CD4-positive, alpha-beta T cell treated with Interleukin-4 for 4 hours (primary cell): ENCODE measurements around the gene LRRN2.
A peak's percentile ranks its signal among the peaks of the same experiment; 100 is the strongest.

Experiments used
- DNase-seq: peaks from one replicate; pipeline ENCODE4 v3.0.0-alpha.2; 2020

The LRRN2 gene

DNA sequence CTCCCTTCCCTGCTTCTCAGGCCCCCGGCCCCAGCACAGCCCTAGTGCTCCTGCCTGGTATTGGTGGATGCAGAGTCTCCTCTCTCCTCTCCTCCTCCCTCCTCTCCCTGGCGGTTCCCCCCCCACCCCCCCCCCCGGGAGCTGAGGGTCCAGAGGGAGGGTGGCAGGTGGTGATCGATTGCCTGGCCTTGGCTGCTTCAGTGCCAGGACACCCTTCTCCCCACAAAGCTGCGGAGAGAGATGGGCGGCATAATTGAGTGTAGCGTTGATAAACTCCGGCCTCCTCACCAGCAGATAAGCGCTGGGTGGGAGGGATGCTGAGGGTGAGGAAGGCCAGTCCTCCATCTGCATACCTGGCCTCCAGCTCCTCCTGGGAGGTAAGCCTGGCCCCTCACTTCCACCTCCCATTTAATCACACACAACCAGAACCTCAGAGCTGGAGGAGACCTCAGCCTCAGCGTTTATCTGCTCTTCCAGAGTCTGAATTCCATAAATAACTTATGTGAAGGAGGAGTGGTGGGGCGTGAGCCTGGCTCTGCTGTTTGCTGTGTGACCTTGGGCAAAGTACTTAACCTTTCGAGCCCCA, 60.8 kb downstream of the LRRN2 start:
- DNase-seq: no peak

DNA sequence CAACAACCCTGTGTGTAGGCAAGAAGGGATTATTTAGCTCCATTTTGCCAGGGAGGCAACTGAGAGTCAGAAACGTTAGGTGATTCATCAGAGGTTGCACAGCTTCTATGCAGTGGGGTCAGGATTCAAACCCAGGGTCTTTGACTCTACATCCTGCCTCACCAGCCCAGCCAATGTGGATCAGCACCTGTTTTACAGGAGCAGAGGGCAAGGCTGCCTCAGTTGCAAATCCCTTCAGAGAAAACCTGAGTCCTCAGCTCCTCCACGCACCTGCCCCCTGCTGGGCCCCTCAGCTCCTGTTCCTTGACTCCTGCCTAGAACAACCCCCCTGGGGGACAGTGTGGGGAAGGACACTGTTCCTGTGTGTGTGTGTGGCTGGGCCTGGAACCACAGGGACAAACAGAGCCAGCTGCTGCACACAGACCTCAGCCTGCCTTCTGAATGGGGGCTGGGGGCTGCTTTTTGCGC, 61.6 kb downstream of the LRRN2 start:
- DNase-seq: peak; percentile 6

DNA sequence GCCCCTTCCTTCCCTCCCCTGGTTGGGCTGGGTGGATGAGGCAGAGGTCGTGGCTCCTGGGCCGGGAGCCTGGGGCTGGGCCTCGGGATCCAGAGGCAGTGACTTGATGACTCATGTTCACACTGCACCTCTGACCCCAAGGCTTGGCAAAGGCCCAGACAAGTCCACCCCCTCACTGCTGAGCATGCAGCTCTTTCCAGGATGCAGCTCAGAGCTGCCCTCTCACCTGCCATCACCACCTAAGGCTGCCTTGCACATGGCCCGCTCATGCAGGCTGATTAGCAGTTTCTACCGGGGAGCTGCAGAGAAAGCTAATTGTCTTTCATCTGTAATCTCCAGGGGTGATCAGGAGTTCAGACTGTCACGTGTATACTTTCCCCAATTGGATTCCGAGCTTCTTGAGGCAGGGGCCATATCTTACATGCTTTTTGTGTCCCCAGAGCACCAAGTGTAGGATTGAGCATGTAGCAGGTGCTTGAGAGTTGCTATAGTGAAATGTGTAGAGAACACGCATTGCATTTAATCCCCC, 62.1 kb downstream of the LRRN2 start:
- DNase-seq: no peak

DNA sequence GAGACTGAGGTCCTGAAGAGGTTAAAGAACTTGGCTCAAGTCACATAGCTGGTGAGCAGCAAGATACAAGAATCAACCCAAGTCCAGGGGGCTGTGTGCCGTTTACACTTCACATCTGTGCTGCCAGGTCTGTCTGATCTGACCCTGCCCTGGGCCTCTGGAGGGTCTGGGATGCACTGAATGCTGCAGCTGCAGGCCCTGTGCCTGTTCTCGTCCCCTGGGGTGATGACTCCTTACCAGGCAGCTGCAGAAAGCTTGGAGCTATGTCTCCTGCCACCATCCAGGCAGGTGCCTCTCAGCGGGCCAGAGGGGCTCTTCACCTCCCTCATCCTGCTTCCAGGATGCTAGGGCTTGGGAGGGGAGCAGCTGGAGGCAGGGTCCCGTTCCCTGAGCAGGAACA, 63.5 kb downstream of the LRRN2 start:
- no peak for DNase-seq

DNA sequence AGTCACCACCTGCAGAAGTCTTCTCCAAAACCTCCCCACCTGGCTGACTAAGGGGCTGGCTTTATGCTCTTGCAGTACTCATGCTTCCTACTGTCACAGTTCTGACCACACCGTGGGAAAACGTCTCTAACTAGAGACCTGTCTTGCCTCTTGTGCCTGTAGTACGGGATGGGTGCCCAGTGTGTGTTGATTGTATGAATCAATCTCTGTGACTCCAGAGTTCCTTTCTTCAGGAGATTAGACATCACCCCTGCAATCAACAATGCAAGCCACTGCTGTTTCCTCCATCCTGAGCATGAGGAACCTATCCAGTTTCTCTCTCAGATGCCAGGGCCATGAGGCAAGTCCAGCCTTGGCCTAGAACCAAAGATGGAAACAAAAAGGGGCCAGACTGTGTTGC, 64.1 kb downstream of the LRRN2 start:
- no peak for DNase-seq

DNA sequence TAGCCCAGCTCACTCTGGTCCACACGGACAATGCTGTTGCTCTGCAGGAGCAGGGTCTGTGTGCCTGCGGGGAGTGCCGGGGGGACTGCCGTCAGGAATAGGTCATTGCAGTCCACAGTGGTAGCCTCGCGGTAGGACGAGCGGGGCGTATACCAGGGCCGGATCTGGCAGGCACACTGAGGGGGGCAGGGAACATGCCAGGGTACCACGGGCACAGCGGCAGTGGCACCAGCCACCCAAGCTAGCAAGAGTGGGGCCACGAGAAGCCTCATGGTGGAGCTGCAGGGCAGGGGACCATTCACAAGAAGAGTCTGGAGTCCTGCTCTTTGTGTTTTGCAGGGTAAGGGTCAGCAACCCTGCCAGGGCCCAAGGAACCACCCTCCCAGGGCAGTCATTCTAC, 65.8 kb downstream of the LRRN2 start:
- no peak for DNase-seq

DNA sequence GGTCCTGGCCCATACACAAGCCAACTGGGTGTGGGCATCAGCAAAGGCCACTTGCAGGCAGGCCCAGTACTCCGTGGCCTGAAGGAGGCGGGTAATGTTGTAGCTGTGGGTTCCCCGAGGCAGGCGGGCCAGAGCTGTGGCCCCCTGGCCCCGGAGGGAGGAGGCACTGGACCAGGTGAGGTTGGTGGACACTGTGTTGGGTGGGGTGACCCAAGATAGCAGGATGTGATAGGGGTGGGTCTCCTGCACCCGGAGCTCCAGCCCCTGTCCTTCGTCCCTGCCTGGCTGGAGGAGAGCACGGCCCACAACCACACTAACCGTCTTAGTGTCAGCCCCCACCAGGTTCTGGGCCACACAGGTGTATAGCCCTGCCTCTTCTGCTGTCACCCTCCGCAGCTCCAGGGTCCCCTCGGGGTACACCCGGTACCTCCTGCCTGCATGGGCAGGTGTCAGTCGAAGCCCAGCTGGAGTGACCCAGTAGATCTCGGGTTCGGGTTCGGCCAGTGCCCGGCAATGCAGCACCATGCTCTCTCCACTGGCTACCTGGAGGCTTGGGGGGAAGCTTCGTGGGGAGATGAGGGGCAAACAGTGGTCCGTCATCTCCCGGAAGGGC, 67.3 kb downstream of the LRRN2 start:
- no peak for DNase-seq

DNA sequence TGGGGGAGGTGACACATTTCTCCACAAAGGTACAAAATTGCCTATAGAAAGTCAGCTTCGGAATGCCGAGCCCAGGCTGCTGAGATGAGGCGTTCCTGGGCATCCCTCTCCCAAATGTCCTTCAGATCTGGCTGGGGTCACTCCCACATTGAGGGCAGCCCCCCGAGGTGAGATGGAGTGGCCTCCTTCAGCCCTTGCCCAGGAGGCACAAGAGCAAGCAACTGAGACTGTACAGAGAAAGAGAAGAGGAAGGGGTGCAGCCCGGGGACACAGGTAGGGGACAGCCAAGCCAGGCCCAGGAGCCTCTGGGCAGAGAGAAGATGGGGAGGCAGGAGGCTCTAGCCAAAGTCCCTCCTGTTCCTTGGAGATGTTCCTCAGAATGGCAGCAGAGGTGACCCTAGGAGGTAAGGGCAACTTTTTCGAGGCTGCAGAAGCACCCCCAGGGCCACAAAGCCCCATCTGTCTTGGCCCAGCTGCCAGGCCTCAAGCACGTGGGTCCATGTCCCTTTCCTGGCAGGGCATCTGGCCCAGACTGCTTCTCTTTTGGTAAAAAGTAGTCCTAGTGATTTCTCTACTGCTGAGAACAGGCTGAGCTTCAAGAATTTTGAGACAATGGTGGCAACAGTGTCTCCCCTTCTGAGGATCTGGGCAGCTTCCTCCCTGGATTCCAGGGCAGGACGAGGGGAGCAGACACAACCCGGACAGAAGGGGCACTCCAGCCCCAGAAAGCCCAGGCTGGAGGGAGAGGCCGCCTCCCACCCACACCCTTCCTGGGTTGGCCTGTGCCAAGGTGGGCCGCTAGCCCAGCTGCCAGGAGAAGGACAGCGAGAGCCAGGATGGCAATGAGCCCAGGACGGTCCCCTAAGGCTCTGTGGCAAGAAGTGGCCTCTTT, 68.0 kb downstream of the LRRN2 start:
- no peak for DNase-seq

DNA sequence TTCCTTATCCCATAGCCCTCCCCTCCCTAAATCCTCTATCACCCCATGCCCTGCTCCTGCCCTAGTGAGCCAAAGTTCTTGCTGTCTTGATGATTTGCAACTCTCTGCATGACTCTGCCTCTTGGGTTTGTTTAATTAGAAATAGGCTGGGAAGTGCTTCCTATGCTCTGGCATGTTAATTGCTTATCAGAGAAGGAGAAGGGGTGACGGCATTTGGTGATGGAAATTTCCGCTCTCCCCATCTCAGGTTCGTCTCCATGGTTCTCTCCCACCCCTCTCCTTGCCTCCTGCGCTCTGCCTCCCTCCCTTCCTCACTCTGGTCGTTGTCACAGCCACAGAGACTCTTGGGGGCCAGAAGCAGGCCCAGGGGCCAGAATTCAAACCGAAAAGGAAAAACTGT, 68.9 kb downstream of the LRRN2 start:
- DNase-seq: no peak

DNA sequence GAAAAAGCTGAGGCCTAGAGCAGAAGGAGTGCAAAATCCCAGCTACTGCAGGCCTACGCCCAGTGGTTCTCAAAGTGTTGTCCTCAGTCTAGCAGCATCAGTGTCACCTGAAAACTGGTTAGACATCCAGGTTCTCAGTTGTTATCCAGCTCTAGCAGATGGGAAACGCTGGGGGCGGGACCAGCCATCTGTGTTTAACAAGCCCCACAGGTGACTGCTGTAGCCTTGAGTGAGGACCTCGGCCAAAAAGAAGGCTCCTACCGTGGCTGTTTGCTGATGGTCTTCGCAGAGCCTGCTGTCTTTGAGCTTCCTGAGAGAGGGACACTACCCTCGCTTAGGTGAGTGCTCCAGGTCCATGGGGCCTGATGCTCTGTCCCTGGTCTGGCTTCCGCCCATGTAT, 69.7 kb downstream of the LRRN2 start:
- DNase-seq: no peak

DNA sequence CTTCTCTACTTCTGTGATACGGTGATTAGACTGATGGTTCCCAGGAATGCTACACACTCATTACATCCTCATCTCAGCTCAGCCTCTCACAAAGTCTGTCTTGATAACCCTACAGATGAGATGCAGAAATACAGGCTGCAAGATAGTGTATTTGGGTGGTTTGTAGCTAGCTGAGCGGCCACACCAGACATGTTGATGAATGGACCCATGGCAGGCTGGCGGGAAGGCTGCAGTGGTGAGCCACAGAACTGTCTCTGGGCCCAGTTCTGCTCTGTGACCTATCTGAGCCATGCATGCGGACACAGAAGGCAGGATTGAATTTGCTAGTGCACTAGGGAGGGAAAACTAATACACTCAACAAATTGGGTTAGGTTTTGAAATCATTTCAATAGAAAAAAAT, 71.9 kb downstream of the LRRN2 start:
- no peak for DNase-seq

DNA sequence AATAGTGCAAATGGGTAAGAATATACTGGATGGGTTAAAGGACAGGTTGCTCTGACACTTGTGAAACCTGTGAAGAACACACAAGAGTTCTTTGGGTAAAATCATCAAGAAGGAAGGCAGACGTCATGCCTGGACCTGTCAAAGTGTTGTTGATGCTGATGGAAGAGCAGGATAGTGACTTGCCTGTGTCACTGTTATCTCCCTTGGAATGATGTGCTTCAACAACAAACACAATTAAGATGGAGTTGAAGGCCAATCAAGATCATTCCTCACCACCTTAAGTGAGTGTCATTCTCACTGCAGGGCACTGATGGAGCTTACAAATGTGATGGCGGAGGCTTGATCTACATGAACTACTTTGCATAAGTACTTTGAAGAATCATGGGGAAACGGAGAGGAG, 73.2 kb downstream of the LRRN2 start:
- DNase-seq: no peak

DNA sequence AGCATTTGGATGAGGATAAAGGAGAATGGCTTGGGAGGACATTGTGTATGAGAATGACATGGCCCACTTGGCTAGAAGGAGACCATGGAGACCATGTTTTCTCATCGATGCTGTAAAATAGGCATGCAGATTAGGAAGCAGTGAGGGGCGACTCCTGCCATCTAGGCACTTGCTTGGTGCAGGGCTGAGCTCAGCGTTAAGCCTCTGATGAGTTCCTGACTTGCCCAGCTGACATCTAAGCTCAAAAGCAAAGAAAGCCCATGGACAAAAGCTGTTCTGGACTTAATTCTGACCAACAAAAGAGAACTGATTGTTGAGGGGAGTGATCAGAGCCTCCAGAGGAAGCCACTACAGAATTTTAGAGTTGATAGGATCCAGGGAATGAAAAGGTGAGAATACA, 74.5 kb downstream of the LRRN2 start:
- DNase-seq: no peak

DNA sequence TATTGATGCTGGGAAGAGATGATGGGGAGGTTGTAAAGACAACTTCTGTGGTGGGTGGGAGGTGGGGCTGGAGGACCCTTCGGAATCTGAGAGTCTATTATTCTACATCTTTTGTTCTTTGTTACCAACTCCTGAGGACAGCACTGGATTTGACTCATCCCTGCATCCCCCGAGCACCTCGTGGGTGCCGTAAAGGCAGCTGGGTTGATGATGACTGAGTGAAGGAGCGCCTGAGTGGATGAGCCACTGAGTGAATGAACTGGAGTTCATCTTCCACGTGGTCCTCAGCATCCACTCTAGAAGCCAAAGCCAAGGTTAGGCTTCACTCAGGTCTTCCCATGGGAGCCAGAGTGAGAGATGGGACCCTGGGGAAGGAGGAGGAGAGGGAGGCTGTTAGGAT, 77.6 kb downstream of the LRRN2 start:
- DNase-seq: no peak

DNA sequence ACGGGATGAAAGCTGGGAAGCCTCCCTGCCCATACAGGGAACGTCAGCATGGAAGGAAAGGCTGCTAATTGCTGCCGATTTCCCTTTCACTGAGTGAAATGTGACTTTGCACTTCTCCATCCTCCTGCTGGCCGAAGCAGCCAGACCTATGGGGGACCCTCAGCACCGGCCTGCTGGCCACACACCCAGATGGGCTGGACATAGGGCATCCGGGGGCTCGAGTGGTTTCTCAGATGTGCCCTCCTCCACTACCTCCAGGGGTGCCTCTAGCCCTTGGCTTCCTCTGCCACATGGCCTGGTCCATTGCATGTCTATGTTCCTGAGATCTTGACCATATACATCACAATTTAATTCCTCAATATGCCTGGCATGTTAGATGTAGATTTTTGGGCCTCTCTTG, 79.7 kb downstream of the LRRN2 start:
- no peak for DNase-seq

DNA sequence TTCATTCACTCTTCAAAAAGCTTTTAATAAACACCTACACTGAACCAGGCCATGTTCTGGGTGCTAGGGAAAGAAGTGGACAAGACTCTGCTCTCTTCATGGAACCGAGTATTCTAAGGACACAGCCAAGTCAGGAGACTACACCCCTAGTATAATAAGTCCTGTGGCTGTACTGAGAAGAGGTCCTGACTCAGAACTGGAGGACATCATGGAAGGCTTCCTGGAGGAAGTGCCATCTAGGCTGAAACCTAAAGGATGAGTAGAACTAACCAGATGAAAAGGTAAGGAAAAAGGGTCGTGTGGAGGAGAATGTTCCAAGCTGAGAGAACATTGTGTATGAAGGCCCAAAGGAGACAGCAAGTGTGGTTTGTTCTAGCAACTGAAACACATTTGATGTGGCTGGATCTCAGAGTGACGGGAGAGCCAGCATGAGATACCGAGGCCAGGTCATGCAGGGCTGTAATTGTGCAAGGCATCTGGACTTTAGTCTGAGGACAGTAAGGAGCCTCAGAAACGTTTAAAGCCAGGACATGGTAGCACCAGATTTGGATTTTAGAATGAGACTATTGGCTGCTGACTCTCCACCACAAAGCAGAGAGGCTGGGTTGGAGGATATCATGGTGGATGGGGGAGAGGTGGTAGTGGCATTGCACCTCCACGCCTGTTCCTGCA, 82.5 kb downstream of the LRRN2 start:
- DNase-seq: no peak

DNA sequence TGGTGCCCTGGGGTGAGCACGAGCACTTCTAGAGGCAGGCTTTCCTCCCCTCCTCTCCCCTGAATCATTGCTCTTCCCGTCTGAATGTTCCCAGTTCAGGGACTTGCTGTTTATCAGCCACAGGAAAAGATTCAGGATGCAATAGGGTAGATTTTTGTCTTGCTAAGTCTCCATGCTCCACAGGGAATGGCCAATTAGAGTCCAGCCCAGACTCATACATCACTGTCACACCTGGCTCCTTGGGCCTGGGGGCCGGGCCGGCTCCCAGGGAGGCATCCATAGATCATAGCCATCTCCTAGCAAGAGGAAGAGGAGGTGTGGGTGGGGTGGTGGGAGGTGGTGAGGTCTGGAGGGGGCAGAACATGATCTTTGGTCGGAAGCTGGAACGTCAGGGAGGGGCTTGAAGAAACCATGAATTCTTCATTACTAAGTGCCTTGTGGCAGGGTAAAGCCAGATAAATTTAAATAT, 83.4 kb downstream of the LRRN2 start:
- DNase-seq: no peak

DNA sequence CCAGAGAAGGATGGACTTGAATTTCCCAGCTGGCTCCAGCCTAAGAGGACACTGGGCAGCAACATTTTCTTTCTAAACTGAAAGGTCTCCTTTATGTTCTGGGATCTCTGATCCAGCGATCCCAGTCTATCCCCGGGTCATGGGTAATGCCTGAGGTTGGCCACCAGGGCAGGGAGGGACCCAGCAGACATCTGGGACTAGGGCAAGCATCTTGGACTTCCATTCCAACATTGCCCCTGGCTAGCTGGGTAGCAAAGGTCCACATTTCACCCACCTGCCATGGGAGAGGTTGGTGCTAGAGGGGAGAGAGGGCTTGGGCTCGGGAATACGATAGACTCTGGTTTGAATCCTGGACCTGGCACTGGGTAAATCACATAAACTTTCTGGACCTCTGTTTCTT, 84.6 kb downstream of the LRRN2 start:
- no peak for DNase-seq

DNA sequence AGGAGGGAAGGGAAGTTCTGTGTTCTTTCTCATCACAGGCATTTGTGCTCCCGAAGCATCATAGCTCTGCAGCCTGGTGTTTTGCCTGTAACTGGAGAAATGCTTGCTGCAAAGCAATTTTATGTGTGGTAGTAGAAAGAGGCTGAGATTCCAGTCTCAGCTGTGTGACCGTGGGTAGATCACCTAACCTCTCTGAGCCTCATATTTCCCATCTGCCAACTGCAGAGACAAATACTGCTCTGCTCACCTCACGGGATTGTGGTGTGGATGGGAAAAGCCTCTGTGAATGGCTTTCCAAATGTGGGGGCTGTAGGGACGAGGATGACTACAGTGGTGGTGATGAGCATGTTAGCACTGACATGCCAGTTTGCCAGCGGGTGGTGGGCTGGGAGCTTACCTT, 85.3 kb downstream of the LRRN2 start:
- no peak for DNase-seq

DNA sequence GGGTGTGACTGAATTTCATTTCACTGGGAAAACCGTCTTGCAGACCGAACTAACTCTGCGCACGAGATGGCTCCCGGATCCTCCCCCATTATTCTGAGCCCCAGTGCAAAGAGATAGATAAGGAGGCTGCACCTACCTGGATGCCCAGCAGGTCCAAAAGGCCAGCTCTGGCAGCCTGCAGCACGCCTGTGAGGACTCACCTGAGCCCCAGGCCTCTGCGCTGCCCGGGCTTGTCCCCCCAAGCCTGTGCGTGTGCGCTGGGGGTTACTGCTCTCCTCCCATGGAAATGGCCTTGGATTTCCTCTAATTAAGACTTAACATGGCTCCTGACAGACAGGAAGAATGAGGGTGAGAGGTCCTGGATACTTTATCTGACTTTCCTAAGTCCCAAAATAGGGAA, 85.9 kb downstream of the LRRN2 start:
- no peak for DNase-seq

DNA sequence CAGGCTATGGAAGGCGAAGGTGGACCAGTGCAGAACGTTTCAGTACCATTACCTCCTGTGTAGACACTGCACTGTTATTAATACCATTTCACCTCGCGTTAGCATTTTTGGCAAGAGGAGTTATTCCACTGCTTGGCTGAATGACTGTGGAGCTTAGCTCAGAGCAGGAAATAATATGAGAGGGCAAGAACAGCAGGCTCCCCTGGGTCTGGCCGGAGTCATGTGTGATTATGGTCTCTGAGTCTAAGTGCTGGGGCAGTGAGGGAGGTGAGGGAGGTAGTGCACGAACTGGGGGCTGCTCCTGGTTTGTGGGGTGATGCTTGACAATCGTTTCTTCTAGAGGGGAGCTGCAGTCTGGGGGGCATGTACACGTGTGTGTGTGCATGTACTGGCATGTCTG, 86.4 kb downstream of the LRRN2 start:
- no peak for DNase-seq

DNA sequence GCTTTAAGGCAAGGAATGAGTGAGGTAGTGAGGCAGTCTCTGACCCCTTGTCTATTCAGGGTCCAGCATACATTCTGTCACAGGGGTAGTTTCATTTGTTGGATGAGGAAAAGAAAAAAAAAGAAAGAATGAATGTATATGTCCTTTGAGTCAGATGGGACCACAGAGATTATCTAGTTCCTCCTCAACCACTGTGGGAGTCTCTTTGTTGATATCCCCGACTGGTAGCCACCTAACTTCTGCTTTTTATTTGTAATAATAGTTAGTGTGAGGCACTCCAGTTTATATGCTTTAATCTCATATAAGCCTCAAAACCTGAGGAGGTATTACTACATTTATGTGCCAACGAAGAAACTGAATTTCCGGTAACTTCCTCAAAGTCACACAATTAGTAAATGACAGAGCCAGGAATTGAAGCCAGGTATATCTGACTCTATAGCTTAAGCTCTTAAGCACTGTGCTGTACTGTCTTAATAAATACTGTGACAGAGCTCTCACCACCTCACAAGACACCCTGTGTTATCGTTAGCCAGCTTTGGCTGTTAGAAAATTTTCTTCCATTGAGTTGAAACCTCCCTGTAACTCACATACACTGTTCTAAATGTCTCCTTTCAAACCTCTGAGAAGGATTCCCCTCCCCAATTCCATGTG, 87.1 kb downstream of the LRRN2 start:
- DNase-seq: no peak
